Measurements from ENCODE around the gene INO80B.

- TF ChIP-seq, protein P1, sequence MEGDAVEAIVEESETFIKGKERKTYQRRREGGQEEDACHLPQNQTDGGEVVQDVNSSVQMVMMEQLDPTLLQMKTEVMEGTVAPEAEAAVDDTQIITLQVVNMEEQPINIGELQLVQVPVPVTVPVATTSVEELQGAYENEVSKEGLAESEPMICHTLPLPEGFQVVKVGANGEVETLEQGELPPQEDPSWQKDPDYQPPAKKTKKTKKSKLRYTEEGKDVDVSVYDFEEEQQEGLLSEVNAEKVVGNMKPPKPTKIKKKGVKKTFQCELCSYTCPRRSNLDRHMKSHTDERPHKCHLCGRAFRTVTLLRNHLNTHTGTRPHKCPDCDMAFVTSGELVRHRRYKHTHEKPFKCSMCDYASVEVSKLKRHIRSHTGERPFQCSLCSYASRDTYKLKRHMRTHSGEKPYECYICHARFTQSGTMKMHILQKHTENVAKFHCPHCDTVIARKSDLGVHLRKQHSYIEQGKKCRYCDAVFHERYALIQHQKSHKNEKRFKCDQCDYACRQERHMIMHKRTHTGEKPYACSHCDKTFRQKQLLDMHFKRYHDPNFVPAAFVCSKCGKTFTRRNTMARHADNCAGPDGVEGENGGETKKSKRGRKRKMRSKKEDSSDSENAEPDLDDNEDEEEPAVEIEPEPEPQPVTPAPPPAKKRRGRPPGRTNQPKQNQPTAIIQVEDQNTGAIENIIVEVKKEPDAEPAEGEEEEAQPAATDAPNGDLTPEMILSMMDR (IDR thresholded peaks at IDR 0.05): no peak
- TF ChIP-seq POLR2A (IDR thresholded peaks at IDR 0.05): no peak
Observed at GRCh38 chr2:74439373-74439772, 15.5 kb upstream of the INO80B start.
